HepG2 (cell line): ENCODE data around the gene RABEP2. TPM values are rescaled to one million over a fixed set of nuclear protein-coding genes. Genes with fewer than 3 reads are reported as not detected.

ENCODE experiments used
- FOSL2 ChIP-seq: sonication (generic); formaldehyde crosslinking; IDR thresholded peaks from 2 replicates; pipeline ENCODE4 v1.4.0; 2020; ENCODE audit warnings: missing genetic modification reagents
- MED13 ChIP-seq: sonication (generic); formaldehyde crosslinking; IDR thresholded peaks from 2 replicates; pipeline ENCODE4 v1.5.0; 2020; ENCODE audit warnings: missing genetic modification reagents
- RBM22 ChIP-seq: fragments of 200-400 bp; formaldehyde crosslinking; optimal IDR thresholded peaks from 2 replicates; pipeline ENCODE3; 2017; ENCODE audit warnings: mild to moderate bottlenecking, low read length, moderate library complexity
- SMAD1 ChIP-seq: sonication (generic); formaldehyde crosslinking; IDR thresholded peaks from 2 replicates; pipeline ENCODE4 v1.4.0; 2020; ENCODE audit warnings: missing genetic modification reagents, low read depth, mild to moderate bottlenecking, borderline replicate concordance
- SP4 ChIP-seq: sonication (generic); formaldehyde crosslinking; IDR thresholded peaks from 2 replicates; pipeline ENCODE4 v1.8.1; 2023; ENCODE audit warnings: mild to moderate bottlenecking, missing genetic modification reagents
- TAF1 ChIP-seq: sonication (generic); formaldehyde crosslinking; IDR thresholded peaks from 2 replicates; pipeline ENCODE4 v1.4.0; 2020; ENCODE audit warnings: missing genetic modification reagents
- TP53 ChIP-seq: sonication (generic); formaldehyde crosslinking; conservative IDR thresholded peaks from 2 replicates; pipeline ENCODE4 v1.4.0; 2020; ENCODE audit warnings: missing genetic modification reagents
- YEATS2 ChIP-seq: sonication (generic); formaldehyde crosslinking; IDR thresholded peaks from 2 replicates; pipeline ENCODE4 v1.4.0; 2020; ENCODE audit warnings: missing genetic modification reagents, borderline replicate concordance
- ZBTB7B ChIP-seq: sonication (generic); formaldehyde crosslinking; IDR thresholded peaks from 2 replicates; pipeline ENCODE4 v1.4.0; 2020; ENCODE audit warnings: missing genetic modification reagents
- ZFP1 ChIP-seq: IDR thresholded peaks from 2 replicates; pipeline ENCODE4 v1.6.1; 2016
- ZNF20 ChIP-seq: sonication (generic); formaldehyde crosslinking; IDR thresholded peaks from 2 replicates; pipeline ENCODE4 v1.4.0; 2020; ENCODE audit warnings: mild to moderate bottlenecking, moderate library complexity, missing genetic modification reagents
- ZNF263 ChIP-seq: sonication (generic); formaldehyde crosslinking; IDR thresholded peaks from 2 replicates; pipeline ENCODE4 v1.4.0; 2020; ENCODE audit warnings: missing genetic modification reagents
- ZNF776 ChIP-seq: sonication (generic); formaldehyde crosslinking; IDR thresholded peaks from 2 replicates; pipeline ENCODE4 v1.4.0; 2020; ENCODE audit warnings: mild to moderate bottlenecking, missing genetic modification reagents
- polyA plus RNA-seq, 8 experiments: library from polyadenylated mRNA; depleted of rRNA in 3 of 8; stranded (reverse) in 7 of 8; unstranded in 1 of 8; fragments of >200 nt; fragmentation: Illumina TruSeq in 4 of 8; extraction: Trizol in 4 of 8; gene quantifications; 2 replicates each; pipeline versions ENCODE4 v1.2.1 to v1.2.3, GENCODE V29; 2011 to 2016; ENCODE audit warnings: low read depth in 4 of 8, missing spikeins in 1 of 8, mixed read lengths in 1 of 8; ENCODE audit not compliant: insufficient read depth in 1 of 8
- total RNA-seq, 5 experiments: library from RNA; depleted of rRNA; stranded (reverse); fragments of >200 nt; fragmentation: Illumina TruSeq; extraction: Trizol; gene quantifications; 2 replicates each; pipeline ENCODE4 v1.2.3, GENCODE V29; 2016; ENCODE audit warnings: low read depth in 1 of 5
- TF ChIP-seq, protein P1 (sequence below): sonication (generic); formaldehyde crosslinking; IDR thresholded peaks from 2 replicates; pipeline ENCODE4 v1.4.0; 2020; ENCODE audit warnings: missing genetic modification reagents, borderline replicate concordance
- TF ChIP-seq, protein P2 (sequence below): sonication (generic); formaldehyde crosslinking; IDR thresholded peaks from 2 replicates; pipeline ENCODE4 v1.4.0; 2020; ENCODE audit warnings: missing genetic modification reagents, low read depth, mild to moderate bottlenecking, borderline replicate concordance
- TF ChIP-seq, protein P3 (sequence below): sonication (generic); formaldehyde crosslinking; IDR thresholded peaks from 2 replicates; pipeline ENCODE4 v1.4.0; 2020; ENCODE audit warnings: low read depth, mild to moderate bottlenecking, missing genetic modification reagents
- TF ChIP-seq, protein P4 (sequence below): sonication (generic); formaldehyde crosslinking; IDR thresholded peaks from 2 replicates; pipeline ENCODE4 v1.4.0; 2020; ENCODE audit warnings: missing genetic modification reagents
- TF ChIP-seq, protein P5 (sequence below): sonication (generic); formaldehyde crosslinking; IDR thresholded peaks from 2 replicates; pipeline ENCODE4 v1.4.0; 2020; ENCODE audit warnings: missing genetic modification reagents, borderline replicate concordance

The RABEP2 gene
- total and polyA plus RNA-seq, 2 of the 13 experiments (the other 11 are each of a cell fraction or from before 2014, with no cell fraction given), result 10.8 to 18.4 TPM

DNA sequence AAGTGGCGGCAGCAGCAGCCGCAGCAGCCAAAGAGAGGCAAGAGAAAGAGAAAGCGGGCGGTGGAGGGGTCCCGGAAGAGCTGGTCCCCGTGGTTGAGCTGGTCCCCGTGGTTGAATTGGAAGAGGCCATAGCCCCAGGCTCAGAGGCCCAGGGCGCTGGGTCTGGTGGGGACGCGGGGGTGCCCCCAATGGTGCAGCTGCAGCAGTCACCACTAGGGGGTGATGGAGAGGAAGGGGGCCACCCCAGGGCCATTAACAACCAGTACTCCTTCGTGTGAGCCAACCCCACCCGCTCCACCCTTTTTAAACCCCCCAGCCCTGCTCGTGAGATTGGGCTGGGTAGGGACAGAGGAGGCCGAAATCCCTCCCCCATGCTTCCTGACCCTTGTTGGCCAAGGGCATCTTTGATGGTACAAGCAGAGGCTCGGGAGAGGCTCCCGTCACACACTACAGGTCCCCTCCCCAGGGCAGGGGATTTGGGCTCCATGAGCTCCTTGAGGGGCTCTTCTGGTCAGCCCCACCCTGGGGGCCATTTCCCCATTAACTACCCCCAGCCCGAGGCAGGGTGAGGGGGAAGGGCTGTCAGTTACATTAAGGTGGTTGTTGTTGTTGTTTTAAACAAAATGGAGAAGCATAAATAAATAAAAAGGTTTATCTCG is 51.4 kb downstream of the RABEP2 start (continued):
- no peak for TF ChIP-seq SMAD1 (CRISPR knock-in tag)
- TF ChIP-seq, protein P1, sequence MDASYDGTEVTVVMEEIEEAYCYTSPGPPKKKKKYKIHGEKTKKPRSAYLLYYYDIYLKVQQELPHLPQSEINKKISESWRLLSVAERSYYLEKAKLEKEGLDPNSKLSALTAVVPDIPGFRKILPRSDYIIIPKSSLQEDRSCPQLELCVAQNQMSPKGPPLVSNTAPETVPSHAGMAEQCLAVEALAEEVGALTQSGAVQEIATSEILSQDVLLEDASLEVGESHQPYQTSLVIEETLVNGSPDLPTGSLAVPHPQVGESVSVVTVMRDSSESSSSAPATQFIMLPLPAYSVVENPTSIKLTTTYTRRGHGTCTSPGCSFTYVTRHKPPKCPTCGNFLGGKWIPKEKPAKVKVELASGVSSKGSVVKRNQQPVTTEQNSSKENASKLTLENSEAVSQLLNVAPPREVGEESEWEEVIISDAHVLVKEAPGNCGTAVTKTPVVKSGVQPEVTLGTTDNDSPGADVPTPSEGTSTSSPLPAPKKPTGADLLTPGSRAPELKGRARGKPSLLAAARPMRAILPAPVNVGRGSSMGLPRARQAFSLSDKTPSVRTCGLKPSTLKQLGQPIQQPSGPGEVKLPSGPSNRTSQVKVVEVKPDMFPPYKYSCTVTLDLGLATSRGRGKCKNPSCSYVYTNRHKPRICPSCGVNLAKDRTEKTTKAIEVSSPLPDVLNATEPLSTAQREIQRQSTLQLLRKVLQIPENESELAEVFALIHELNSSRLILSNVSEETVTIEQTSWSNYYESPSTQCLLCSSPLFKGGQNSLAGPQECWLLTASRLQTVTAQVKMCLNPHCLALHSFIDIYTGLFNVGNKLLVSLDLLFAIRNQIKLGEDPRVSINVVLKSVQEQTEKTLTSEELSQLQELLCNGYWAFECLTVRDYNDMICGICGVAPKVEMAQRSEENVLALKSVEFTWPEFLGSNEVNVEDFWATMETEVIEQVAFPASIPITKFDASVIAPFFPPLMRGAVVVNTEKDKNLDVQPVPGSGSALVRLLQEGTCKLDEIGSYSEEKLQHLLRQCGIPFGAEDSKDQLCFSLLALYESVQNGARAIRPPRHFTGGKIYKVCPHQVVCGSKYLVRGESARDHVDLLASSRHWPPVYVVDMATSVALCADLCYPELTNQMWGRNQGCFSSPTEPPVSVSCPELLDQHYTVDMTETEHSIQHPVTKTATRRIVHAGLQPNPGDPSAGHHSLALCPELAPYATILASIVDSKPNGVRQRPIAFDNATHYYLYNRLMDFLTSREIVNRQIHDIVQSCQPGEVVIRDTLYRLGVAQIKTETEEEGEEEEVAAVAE (CRISPR knock-in tag), result no peak
- 0 out of 2 replicates have a peak, but pooled peaks have one; percentile 15 for TF ChIP-seq TAF1 (CRISPR knock-in tag)
- no peak for TF ChIP-seq YEATS2 (CRISPR knock-in tag)
- TF ChIP-seq, protein P2, sequence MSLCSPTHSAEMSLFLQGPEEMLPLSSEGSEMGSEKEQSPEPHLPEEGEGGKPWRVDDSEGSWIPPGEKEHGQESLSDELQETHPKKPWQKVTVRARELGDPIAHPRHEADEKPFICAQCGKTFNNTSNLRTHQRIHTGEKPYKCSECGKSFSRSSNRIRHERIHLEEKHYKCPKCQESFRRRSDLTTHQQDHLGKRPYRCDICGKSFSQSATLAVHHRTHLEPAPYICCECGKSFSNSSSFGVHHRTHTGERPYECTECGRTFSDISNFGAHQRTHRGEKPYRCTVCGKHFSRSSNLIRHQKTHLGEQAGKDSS, result no peak
- TF ChIP-seq FOSL2, result no peak
- TF ChIP-seq, protein P3, sequence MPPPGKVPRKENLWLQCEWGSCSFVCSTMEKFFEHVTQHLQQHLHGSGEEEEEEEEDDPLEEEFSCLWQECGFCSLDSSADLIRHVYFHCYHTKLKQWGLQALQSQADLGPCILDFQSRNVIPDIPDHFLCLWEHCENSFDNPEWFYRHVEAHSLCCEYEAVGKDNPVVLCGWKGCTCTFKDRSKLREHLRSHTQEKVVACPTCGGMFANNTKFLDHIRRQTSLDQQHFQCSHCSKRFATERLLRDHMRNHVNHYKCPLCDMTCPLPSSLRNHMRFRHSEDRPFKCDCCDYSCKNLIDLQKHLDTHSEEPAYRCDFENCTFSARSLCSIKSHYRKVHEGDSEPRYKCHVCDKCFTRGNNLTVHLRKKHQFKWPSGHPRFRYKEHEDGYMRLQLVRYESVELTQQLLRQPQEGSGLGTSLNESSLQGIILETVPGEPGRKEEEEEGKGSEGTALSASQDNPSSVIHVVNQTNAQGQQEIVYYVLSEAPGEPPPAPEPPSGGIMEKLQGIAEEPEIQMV, result no peak
- peak; percentile 70; the same call in 1 of the 2 replicates for TF ChIP-seq ZBTB7B (CRISPR knock-in tag)
- TF ChIP-seq ZFP1, result no peak
- TF ChIP-seq ZNF776 (CRISPR knock-in tag), result no peak
- TF ChIP-seq, protein P4, sequence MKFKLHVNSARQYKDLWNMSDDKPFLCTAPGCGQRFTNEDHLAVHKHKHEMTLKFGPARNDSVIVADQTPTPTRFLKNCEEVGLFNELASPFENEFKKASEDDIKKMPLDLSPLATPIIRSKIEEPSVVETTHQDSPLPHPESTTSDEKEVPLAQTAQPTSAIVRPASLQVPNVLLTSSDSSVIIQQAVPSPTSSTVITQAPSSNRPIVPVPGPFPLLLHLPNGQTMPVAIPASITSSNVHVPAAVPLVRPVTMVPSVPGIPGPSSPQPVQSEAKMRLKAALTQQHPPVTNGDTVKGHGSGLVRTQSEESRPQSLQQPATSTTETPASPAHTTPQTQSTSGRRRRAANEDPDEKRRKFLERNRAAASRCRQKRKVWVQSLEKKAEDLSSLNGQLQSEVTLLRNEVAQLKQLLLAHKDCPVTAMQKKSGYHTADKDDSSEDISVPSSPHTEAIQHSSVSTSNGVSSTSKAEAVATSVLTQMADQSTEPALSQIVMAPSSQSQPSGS, result no peak
- 0 out of 2 replicates have a peak, but pooled peaks have one; percentile 32 for TF ChIP-seq SP4
- no peak for TF ChIP-seq MED13 (CRISPR knock-in tag)
- no peak for TF ChIP-seq ZNF263 (CRISPR knock-in tag)
- no peak for TF ChIP-seq RBM22
- no peak for TF ChIP-seq ZNF20 (CRISPR knock-in tag)
- TF ChIP-seq, protein P5, sequence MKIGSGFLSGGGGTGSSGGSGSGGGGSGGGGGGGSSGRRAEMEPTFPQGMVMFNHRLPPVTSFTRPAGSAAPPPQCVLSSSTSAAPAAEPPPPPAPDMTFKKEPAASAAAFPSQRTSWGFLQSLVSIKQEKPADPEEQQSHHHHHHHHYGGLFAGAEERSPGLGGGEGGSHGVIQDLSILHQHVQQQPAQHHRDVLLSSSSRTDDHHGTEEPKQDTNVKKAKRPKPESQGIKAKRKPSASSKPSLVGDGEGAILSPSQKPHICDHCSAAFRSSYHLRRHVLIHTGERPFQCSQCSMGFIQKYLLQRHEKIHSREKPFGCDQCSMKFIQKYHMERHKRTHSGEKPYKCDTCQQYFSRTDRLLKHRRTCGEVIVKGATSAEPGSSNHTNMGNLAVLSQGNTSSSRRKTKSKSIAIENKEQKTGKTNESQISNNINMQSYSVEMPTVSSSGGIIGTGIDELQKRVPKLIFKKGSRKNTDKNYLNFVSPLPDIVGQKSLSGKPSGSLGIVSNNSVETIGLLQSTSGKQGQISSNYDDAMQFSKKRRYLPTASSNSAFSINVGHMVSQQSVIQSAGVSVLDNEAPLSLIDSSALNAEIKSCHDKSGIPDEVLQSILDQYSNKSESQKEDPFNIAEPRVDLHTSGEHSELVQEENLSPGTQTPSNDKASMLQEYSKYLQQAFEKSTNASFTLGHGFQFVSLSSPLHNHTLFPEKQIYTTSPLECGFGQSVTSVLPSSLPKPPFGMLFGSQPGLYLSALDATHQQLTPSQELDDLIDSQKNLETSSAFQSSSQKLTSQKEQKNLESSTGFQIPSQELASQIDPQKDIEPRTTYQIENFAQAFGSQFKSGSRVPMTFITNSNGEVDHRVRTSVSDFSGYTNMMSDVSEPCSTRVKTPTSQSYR (CRISPR knock-in tag), result no peak
- no peak for TF ChIP-seq TP53 (CRISPR knock-in tag)
